ENCODE results near the gene EIF1B.

EIF1B gene

DNA sequence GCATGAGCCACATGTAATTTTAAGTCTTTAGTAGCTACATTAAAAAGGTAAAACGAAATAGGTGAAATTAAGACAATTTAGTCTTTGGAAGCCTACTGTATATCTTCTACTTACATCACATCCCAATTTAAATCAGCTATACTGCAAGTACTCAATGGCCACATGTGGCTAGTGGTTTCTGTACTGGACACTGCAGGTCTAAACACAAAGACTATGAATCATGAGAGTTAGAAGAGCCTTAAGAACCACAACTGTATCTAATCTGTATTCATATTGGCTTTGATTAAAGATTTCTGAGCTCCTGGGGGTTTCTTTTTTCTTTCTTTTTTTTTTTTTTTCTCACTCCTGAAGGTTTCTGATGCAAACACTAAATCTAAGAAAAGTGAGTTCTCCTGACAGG is 2.3 kb upstream of the EIF1B start:
- H3K9ac ChIP-seq (ENCODE audit: low read length in 5 of 5): no peak overlapping the region
- peaks cover 0 to 31% (median 27%) of the 10 kb centered on the region in 5 donors for H3K4me1 ChIP-seq (ENCODE audit: control insufficient read depth in 5 of 5, insufficient read depth in 5 of 5, low read length in 5 of 5)
- no peaks in the 10 kb centered on the region for H3K9me3 ChIP-seq (ENCODE audit: control insufficient read depth in 5 of 5, low read length in 5 of 5)
- H3K27ac ChIP-seq (ENCODE audit: low read depth, low read length): no peak overlapping the region
- peaks cover 3 to 9% (median 3%) of the 10 kb centered on the region in 5 donors for H3K36me3 ChIP-seq (ENCODE audit: control insufficient read depth in 5 of 5, insufficient read depth in 5 of 5, low read length in 5 of 5)
- H3K4me3 ChIP-seq (ENCODE audit: low read depth in 1 of 5, low read length in 5 of 5): no peak overlapping the region
- no peaks in the 10 kb centered on the region for H3K27me3 ChIP-seq (ENCODE audit: control insufficient read depth in 5 of 5, insufficient read depth in 4 of 5, low read length in 5 of 5)

DNA sequence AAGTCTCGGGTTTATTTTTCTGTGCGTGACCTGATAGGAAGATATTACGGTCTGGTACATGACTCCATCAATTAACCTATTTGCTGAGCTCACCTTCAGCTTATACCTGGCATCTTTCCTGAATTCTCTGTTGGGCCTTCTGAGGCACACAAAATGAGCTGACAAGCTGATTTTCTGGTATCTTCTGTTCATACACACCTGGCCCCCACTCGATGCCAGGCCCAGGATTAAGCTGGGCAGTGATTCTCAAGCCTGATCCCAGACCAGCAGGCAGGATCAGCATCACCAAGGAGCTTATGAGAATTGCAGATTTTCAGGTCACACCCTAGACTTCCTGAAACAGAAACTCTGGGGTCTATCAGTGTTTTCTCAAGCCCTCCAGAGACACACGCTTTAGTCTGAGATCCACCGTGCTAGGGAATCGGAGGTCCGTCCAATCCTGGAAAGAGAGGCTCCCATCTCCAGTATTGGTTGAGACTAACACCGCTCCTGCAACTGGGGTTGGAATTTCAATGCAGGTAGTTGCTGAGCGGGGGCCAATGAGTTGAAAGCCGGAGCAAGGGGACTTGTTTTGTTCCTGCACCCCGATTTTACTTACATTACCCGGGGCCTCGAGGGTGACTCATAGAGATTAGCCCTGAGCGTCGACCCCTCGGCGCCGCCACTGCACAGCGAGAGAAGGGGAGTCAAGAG is 636 bp upstream of the EIF1B start:
- Histone ChIP-seq H3K4me3 (ENCODE audit: low read depth in 1 of 5, low read length in 5 of 5) (peak overlapping the region; percentile 66 to 90 (median 87)), H3K27ac (ENCODE audit: low read depth, low read length) (peak overlapping the region; percentile 93), H3K27me3 (ENCODE audit: control insufficient read depth in 5 of 5, insufficient read depth in 4 of 5, low read length in 5 of 5) (no peaks in the 10 kb centered on the region), H3K36me3 (ENCODE audit: control insufficient read depth in 5 of 5, insufficient read depth in 5 of 5, low read length in 5 of 5) (peaks cover 12 to 21% (median 20%) of the 10 kb centered on the region in 5 donors), H3K9ac (ENCODE audit: low read length in 5 of 5) (peak overlapping the region; percentile 16 to 90 (median 74)), H3K9me3 (ENCODE audit: control insufficient read depth in 5 of 5, low read length in 5 of 5) (no peaks in the 10 kb centered on the region), H3K4me1 (ENCODE audit: control insufficient read depth in 5 of 5, insufficient read depth in 5 of 5, low read length in 5 of 5) (peaks cover 0 to 27% (median 20%) of the 10 kb centered on the region in 5 donors)

DNA sequence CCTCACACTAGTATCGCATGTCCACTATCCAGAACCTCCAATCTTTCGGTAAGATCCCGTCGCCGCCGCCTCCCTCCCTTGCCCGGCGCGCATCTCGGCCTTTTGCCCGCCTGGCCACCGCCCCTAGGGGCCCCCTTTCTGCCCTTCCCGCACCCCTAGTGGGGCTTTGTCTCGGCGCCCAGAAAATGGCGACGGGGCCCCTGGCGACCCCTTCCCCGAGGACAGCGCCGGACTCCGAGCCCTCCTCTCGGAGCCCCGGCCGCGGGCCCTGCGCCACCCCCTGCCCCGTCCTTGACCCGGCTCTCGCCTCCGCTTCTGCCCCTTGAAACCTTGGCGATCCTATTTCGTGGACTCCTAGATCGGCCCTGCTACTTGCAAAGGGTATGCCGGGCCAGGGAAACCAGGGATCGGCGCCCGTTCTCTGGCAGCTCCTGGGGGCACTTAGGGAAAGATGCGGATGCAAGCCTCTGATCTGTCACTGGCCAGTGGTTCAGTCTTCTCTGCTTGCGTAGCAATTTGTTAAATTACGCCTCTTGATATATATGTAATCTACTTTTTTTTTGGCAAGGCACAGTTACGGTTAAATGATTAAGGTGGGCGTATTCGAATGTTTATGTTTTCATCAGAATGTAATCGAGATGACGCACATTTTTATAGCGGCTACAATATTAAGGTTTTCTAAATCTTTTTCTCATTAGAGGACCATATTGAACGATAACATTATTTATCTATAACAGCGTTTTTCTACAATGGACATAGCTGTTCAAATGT is 603 bp downstream of the EIF1B start:
- Histone ChIP-seq H3K9me3 (ENCODE audit: control insufficient read depth in 5 of 5, low read length in 5 of 5) (no peaks in the 10 kb centered on the region), H3K27me3 (ENCODE audit: control insufficient read depth in 5 of 5, insufficient read depth in 4 of 5, low read length in 5 of 5) (no peaks in the 10 kb centered on the region), H3K36me3 (ENCODE audit: control insufficient read depth in 5 of 5, insufficient read depth in 5 of 5, low read length in 5 of 5) (peaks cover 12 to 31% (median 23%) of the 10 kb centered on the region in 5 donors), H3K4me3 (ENCODE audit: low read depth in 1 of 5, low read length in 5 of 5) (peak overlapping the region; percentile 87 to 93 (median 90)), H3K9ac (ENCODE audit: low read length in 5 of 5) (peak overlapping the region; percentile 82 to 97 (median 86)), H3K4me1 (ENCODE audit: control insufficient read depth in 5 of 5, insufficient read depth in 5 of 5, low read length in 5 of 5) (peaks cover 0 to 33% (median 28%) of the 10 kb centered on the region in 5 donors), H3K27ac (ENCODE audit: low read depth, low read length) (peak overlapping the region; percentile 93)

DNA sequence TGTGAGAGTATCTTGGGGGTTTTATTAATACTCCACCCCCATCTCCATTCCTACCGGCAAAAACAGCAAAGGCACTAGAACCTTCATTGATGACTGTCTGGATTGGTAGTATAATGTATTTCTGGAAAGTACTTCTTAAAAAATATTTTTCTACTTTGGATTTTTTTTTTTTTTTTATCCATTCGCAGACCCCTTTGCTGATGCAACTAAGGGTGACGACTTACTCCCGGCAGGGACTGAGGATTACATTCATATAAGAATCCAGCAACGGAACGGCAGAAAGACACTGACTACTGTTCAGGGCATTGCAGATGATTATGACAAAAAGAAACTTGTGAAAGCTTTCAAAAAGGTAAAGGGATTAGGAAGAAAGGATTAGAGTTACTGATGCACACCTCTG is 1.2 kb downstream of the EIF1B start:
- Histone ChIP-seq H3K27ac (ENCODE audit: low read depth, low read length) (peak overlapping the region; percentile 93), H3K27me3 (ENCODE audit: control insufficient read depth in 5 of 5, insufficient read depth in 4 of 5, low read length in 5 of 5) (no peaks in the 10 kb centered on the region), H3K36me3 (ENCODE audit: control insufficient read depth in 5 of 5, insufficient read depth in 5 of 5, low read length in 5 of 5) (peaks cover 12 to 31% (median 23%) of the 10 kb centered on the region in 5 donors), H3K9me3 (ENCODE audit: control insufficient read depth in 5 of 5, low read length in 5 of 5) (no peaks in the 10 kb centered on the region), H3K4me3 (ENCODE audit: low read depth in 1 of 5, low read length in 5 of 5) (peak overlapping the region; percentile 87 to 93 (median 90)), H3K9ac (ENCODE audit: low read length in 5 of 5) (peak overlapping the region; percentile 82 to 97 (median 86)), H3K4me1 (ENCODE audit: control insufficient read depth in 5 of 5, insufficient read depth in 5 of 5, low read length in 5 of 5) (peaks cover 0 to 33% (median 28%) of the 10 kb centered on the region in 5 donors)

DNA sequence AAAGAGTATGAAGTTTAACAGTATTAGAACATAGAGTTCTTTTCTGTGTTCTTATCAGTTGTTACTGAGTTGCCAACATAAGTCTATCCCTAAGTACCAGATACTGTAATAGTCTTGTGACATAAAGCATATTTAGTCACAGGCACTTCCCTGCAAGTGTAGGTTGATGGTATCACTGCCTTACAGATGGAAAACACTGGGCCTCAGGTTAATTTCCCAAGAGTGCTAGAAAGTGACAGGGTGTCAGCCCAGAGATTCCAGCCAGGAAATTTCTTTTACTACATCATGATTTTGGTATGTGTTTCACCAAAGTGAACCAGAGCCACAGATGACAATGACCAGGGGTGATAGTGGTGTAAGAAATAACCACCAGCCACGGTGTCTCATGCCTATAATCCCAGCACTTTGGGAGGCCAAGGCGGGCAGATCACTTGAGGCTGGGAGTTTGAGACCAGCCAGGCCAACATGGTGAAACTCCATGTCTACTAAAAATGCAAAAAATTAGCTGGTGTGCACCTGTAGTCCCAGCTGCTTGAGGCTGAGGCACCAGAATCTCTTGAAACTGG is 3.2 kb downstream of the EIF1B start:
- Histone ChIP-seq H3K27ac (ENCODE audit: low read depth, low read length) (no peak overlapping the region), H3K9me3 (ENCODE audit: control insufficient read depth in 5 of 5, low read length in 5 of 5) (no peaks in the 10 kb centered on the region), H3K36me3 (ENCODE audit: control insufficient read depth in 5 of 5, insufficient read depth in 5 of 5, low read length in 5 of 5) (peaks cover 12 to 31% (median 23%) of the 10 kb centered on the region in 5 donors), H3K4me3 (ENCODE audit: low read depth in 1 of 5, low read length in 5 of 5) (no peak overlapping the region), H3K4me1 (ENCODE audit: control insufficient read depth in 5 of 5, insufficient read depth in 5 of 5, low read length in 5 of 5) (peaks cover 0 to 33% (median 28%) of the 10 kb centered on the region in 5 donors), H3K9ac (ENCODE audit: low read length in 5 of 5) (peak overlapping the region in 1 of 5 donors; percentile 20), H3K27me3 (ENCODE audit: control insufficient read depth in 5 of 5, insufficient read depth in 4 of 5, low read length in 5 of 5) (no peaks in the 10 kb centered on the region)

DNA sequence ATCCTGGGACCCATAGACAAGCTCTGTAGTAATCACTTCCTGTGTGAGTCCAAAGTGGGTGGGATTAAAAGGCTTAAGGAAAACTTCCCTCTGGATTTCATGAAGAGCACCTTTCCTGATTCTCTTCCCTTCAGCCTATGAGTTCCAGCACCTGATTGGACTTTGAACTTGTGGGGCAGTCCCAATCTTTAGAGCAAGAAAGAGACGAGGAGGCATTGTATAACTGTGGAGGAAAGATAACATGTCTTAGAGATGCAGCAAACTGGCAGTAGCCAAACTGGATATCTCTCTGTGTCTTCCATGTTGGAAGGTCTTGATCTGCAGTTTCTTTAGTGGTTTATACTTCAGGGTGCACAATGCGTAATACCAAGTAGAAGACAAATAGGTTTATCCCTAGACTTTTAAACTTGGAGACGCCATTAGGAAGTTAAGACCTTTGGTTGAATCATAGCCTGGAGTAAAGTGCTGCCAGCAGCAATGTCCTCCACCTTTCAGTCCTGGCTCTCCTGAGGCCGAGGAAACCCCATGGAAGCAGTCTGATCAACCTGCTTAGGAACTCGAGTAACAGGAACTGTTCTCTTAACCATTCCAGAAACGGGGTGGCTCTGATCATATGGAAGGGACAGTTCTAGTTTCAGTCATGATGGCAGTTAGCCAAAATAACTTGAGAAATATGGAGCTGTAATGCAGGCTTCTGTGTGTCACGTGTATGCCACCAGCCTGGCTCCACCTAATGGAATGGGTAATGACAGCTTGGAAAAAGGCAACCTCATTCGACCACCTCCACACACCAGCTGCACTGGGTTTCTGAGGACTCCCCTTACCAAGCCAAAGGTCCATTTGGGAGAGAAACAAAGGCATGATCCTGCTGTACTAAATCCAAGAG is 4.7 kb downstream of the EIF1B start:
- H3K27ac ChIP-seq (ENCODE audit: low read depth, low read length): no peak overlapping the region
- H3K9ac ChIP-seq (ENCODE audit: low read length in 5 of 5): no peak overlapping the region
- H3K27me3 ChIP-seq (ENCODE audit: control insufficient read depth in 5 of 5, insufficient read depth in 4 of 5, low read length in 5 of 5): no peaks in the 10 kb centered on the region
- H3K4me1 ChIP-seq (ENCODE audit: control insufficient read depth in 5 of 5, insufficient read depth in 5 of 5, low read length in 5 of 5): peaks cover 0 to 25% (median 20%) of the 10 kb centered on the region in 5 donors
- H3K36me3 ChIP-seq (ENCODE audit: control insufficient read depth in 5 of 5, insufficient read depth in 5 of 5, low read length in 5 of 5): peaks cover 12 to 31% (median 23%) of the 10 kb centered on the region in 5 donors
- H3K4me3 ChIP-seq (ENCODE audit: low read depth in 1 of 5, low read length in 5 of 5): no peak overlapping the region
- H3K9me3 ChIP-seq (ENCODE audit: control insufficient read depth in 5 of 5, low read length in 5 of 5): no peaks in the 10 kb centered on the region

DNA sequence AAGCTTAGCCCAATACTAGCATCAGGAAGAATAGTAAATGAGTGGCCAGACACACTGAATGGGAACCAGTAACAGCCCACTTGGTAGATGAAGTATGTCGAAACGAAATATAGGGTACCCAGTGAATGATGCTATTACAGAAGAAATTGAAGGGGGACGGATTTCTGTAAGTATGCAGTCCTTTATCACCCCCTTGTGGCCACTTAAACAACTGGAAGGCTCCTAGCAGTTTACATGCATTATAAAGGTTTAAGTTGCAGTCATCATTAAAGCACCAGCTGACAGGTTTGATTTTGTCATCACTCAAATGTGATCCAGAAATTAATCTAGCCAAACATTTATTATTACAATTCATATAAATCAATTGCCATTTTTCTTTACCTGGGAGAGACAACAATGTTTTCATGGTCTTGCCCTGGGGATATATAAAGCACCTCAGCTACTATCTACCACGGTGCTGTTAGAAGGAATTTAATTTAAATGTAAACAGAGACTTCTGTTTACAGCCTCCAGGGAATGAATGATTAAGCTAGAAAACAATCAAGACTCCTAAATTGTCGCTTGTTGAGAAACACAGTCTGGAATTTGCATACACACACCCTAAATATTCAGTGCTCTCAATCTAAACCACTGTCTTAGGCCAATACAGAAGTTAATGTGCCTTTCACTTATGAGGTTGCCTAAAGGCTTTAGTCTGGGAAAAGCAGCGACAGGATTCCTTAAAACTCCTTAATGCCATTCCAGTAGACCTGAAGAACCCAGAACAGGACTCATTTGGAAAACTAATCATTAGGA is 7.8 kb downstream of the EIF1B start:
- H3K4me3 ChIP-seq (ENCODE audit: low read depth in 1 of 5, low read length in 5 of 5): no peak overlapping the region
- no peak overlapping the region for H3K9ac ChIP-seq (ENCODE audit: low read length in 5 of 5)
- H3K9me3 ChIP-seq (ENCODE audit: control insufficient read depth in 5 of 5, low read length in 5 of 5): no peaks in the 10 kb centered on the region
- peaks cover 9 to 24% (median 13%) of the 10 kb centered on the region in 5 donors for H3K36me3 ChIP-seq (ENCODE audit: control insufficient read depth in 5 of 5, insufficient read depth in 5 of 5, low read length in 5 of 5)
- H3K27ac ChIP-seq (ENCODE audit: low read depth, low read length): no peak overlapping the region
- H3K4me1 ChIP-seq (ENCODE audit: control insufficient read depth in 5 of 5, insufficient read depth in 5 of 5, low read length in 5 of 5): peaks cover 0 to 10% (median 9%) of the 10 kb centered on the region in 5 donors
- no peaks in the 10 kb centered on the region for H3K27me3 ChIP-seq (ENCODE audit: control insufficient read depth in 5 of 5, insufficient read depth in 4 of 5, low read length in 5 of 5)

DNA sequence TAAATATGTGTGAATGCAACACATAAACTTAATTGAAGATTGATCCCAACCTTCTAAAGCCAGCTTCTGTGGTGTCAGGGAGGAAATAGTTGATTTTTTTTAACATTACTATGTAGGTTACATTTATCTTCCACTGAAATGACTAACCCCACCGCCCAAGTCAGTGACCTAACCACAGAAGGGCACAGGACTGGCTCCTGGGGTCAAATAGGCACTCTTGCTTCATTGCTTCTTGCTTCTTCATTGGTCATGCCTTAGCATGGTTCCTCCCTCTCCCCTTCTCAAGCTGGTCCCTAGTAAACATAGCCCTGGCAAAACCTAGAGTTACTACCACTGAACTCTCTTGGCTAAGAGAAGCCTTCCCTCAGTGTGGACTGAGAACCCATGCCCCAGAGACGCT is 12.3 kb downstream of the EIF1B start:
- Histone ChIP-seq H3K27me3 (ENCODE audit: control insufficient read depth in 5 of 5, insufficient read depth in 4 of 5, low read length in 5 of 5) (no peaks in the 10 kb centered on the region), H3K9ac (ENCODE audit: low read length in 5 of 5) (no peak overlapping the region), H3K4me1 (ENCODE audit: control insufficient read depth in 5 of 5, insufficient read depth in 5 of 5, low read length in 5 of 5) (no peaks in the 10 kb centered on the region), H3K27ac (ENCODE audit: low read depth, low read length) (no peak overlapping the region), H3K36me3 (ENCODE audit: control insufficient read depth in 5 of 5, insufficient read depth in 5 of 5, low read length in 5 of 5) (no peaks in the 10 kb centered on the region), H3K4me3 (ENCODE audit: low read depth in 1 of 5, low read length in 5 of 5) (no peak overlapping the region), H3K9me3 (ENCODE audit: control insufficient read depth in 5 of 5, low read length in 5 of 5) (no peaks in the 10 kb centered on the region)

DNA sequence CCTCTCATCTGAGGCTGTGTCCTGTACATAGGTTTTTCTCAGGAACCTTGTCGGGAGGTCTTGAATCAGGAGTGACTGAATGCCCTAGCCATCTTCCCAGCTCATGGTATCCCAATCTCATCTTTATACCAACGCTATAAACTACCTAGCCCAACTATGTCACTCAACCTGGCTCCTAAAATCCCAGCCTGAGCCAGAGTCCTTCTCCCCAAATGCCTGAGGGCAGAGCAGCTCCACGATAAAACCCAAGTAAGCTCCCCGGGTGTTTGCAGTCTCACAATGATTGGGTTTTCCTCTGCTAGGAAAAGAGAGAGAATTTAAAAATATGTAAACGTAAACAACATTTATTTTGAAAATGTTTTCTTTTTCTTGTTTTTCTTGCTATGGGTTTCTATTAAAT is 14.4 kb downstream of the EIF1B start:
- no peak overlapping the region for H3K27ac ChIP-seq (ENCODE audit: low read depth, low read length)
- no peaks in the 10 kb centered on the region for H3K27me3 ChIP-seq (ENCODE audit: control insufficient read depth in 5 of 5, insufficient read depth in 4 of 5, low read length in 5 of 5)
- H3K4me1 ChIP-seq (ENCODE audit: control insufficient read depth in 5 of 5, insufficient read depth in 5 of 5, low read length in 5 of 5): no peaks in the 10 kb centered on the region
- no peak overlapping the region for H3K9ac ChIP-seq (ENCODE audit: low read length in 5 of 5)
- H3K9me3 ChIP-seq (ENCODE audit: control insufficient read depth in 5 of 5, low read length in 5 of 5): no peaks in the 10 kb centered on the region
- no peak overlapping the region for H3K4me3 ChIP-seq (ENCODE audit: low read depth in 1 of 5, low read length in 5 of 5)
- H3K36me3 ChIP-seq (ENCODE audit: control insufficient read depth in 5 of 5, insufficient read depth in 5 of 5, low read length in 5 of 5): no peaks in the 10 kb centered on the region

Data from subcutaneous abdominal adipose tissue (tissue), 5 donors.